Activated gamma-delta T cell (primary cell): ENCODE data around the gene TULP1.
"Not testable (repeated sequence)": the region's sequence is repeated elsewhere in the genome, so short reads cannot be mapped to it uniquely, and the experiment has no call there.

Source experiments
- DNase-seq: peaks from one replicate; lab custom pipeline; 2025; lab: John Stamatoyannopoulos, UW
- total RNA-seq, 2 donors: gene quantifications; one replicate each; lab custom pipeline; 2026; lab: John Stamatoyannopoulos, UW

TULP1 gene
- total RNA-seq: 0.13 to 0.15 reads per million in 2 donors

- DNase-seq: no peak
Observed at GRCh38 chr6:35512740-35513139, at the start of gene TULP1. TULP1 (minus strand) TSS chr6:35512896; CDS start chr6:35512858, 38 bp downstream.

GRCh38 chr6:35562060-35562459 is 49.4 kb upstream of the TULP1 start:
- DNase-seq: no peak

GRCh38 chr6:35561113-35561512 is 48.4 kb upstream of the TULP1 start:
- no peak for DNase-seq

- DNase-seq: no peak
Observed at GRCh38 chr6:35558571-35558970, 45.9 kb upstream of the TULP1 start.

GRCh38 chr6:35557239-35557638 is 44.5 kb upstream of the TULP1 start:
- DNase-seq: no peak

- DNase-seq: no peak
Observed at GRCh38 chr6:35554811-35555210, 42.1 kb upstream of the TULP1 start.

GRCh38 chr6:35553315-35553714 is 40.6 kb upstream of the TULP1 start:
- DNase-seq: no peak

- DNase-seq: no peak
Observed at GRCh38 chr6:35552285-35552917, 39.7 kb upstream of the TULP1 start.

GRCh38 chr6:35550437-35550836 is 37.7 kb upstream of the TULP1 start:
- no peak for DNase-seq

- no peak for DNase-seq
Observed at GRCh38 chr6:35547676-35548075, 35.0 kb upstream of the TULP1 start.

GRCh38 chr6:35544769-35545361 is 32.2 kb upstream of the TULP1 start:
- no peak for DNase-seq

GRCh38 chr6:35543459-35544193 is 30.9 kb upstream of the TULP1 start:
- no peak for DNase-seq

GRCh38 chr6:35541836-35542235 is 29.1 kb upstream of the TULP1 start:
- DNase-seq: no peak

GRCh38 chr6:35539223-35539622 is 26.5 kb upstream of the TULP1 start:
- no peak for DNase-seq

GRCh38 chr6:35535847-35536246 is 23.2 kb upstream of the TULP1 start:
- DNase-seq: not testable (repeated sequence)

- no peak for DNase-seq
Observed at GRCh38 chr6:35534407-35535170, 21.9 kb upstream of the TULP1 start.

GRCh38 chr6:35533981-35534380 is 21.3 kb upstream of the TULP1 start:
- DNase-seq: no peak

GRCh38 chr6:35532126-35532525 is 19.4 kb upstream of the TULP1 start:
- DNase-seq: no peak

GRCh38 chr6:35524380-35525020 is 11.8 kb upstream of the TULP1 start:
- DNase-seq: no peak

GRCh38 chr6:35522660-35523658 is 10.3 kb upstream of the TULP1 start:
- DNase-seq: no peak

- DNase-seq: no peak
Observed at GRCh38 chr6:35522151-35522550, 9.5 kb upstream of the TULP1 start.
